ENCODE results near the gene C10orf105. TPM values are rescaled to one million over a fixed set of nuclear protein-coding genes. Genes with fewer than 3 reads are reported as not detected.

Gene C10orf105
- total RNA-seq, 2 experiments from 2014 or later, result 0.73 to 1.1 TPM

DNA sequence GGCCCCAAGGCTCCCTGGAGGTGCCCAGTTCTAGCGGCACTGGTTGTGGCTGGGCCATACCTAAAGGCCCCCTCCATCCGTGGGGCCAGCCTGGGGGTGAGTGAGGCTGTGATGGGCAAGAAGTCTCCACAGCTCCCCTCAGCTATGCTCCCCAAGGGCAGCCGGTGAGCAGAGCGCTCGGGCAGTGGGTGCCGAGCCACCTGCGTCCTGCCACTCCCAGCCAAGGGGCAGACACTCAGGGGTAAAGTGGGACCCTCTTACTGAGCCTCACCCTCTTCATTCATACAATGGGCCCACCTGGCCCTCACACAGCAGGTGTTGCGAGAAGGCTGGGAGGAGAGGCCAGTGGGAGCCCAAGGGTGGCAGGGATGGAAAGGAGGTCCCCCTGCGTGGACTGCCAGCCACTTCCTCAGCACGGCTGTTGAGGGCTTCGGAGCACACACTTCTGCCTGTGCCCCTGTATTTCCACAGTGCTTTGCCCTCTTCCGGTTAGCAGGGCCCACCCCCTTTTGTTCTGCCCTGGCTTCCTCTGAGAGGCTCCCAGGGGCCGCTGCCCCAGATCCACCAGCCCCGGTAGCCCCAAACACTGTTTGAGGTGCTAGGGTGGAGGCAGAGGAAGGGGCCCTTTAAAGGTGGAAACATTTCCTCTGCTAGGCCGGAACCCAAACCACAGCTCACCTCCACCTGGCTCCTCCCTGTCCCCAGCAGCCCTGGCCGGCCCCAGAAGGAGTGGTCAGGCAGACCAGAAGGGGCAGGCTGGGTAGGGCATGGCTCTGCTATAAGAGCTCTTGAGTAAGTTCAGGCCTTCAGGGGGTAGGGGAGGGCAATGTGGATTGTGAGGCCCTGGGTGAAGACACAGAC, 16.4 kb upstream of the C10orf105 start:
- ATAC-seq (peak; percentile 78), DNase-seq (peak; percentile 83)
- peak overlapping the region; percentile 61 for H3K4me3 Mint-ChIP-seq
- no peaks in the 10 kb centered on the region for H3K9me3 Mint-ChIP-seq (ENCODE audit: insufficient read depth)
- H3K27me3 Mint-ChIP-seq (ENCODE audit: low read depth), result no peaks in the 10 kb centered on the region
- POLR2A ChIA-PET, result interaction anchor here (0.6 to 4.3 kb wide), 12 partner anchors 9 to 38 kb away, joined by 3 to 45 read pairs (median 4); partner anchors contain the start of gene VSIR
- peak overlapping the region; percentile 93 for H3K27ac Mint-ChIP-seq
- CTCF ChIA-PET, result interaction anchor here (0.6 to 6.4 kb wide), 13 partner anchors 10 to 162 kb away, joined by 3 to 56 read pairs (median 5); partner anchors contain the start of gene VSIR
- peaks cover 5% of the 10 kb centered on the region for H3K36me3 Mint-ChIP-seq (ENCODE audit: low read depth)
- H3K4me1 Mint-ChIP-seq (ENCODE audit: low read depth), result peaks cover 100% of the 10 kb centered on the region

DNA sequence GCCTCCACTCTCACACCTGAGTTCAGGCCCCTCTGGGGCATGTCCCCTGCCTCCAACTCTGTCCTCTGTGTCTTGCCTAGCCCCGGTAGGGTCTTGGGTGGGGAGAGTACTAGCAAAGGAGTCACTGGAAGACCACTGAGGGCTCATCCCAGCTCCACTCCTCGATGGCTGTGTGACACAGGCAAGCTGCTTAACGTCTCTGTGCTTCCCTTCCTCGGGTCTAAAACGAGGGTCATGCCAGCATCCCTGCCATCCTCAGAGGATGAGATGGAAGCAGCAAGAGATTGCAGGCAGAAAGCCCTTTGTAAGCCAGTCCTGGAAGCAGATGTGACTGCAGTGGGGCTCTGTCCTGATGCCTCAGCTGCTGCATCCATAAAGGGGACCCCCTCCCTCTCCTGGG, 15.2 kb upstream of the C10orf105 start:
- peaks cover 5% of the 10 kb centered on the region for H3K36me3 Mint-ChIP-seq (ENCODE audit: low read depth)
- peak overlapping the region; percentile 61 for H3K4me3 Mint-ChIP-seq
- ChIA-PET CTCF (interaction anchor here (0.9 to 6.4 kb wide), 5 partner anchors 9 to 38 kb away, joined by 3 to 56 read pairs (median 5); partner anchors contain the start of gene VSIR), POLR2A (interaction anchor here (0.7 to 4.3 kb wide), 8 partner anchors 8 to 39 kb away, joined by 3 to 45 read pairs (median 7); partner anchors contain the start of gene VSIR)
- H3K4me1 Mint-ChIP-seq (ENCODE audit: low read depth), result peaks cover 100% of the 10 kb centered on the region
- DNase-seq, result no peak
- no peaks in the 10 kb centered on the region for H3K27me3 Mint-ChIP-seq (ENCODE audit: low read depth)
- no peak for ATAC-seq
- H3K9me3 Mint-ChIP-seq (ENCODE audit: insufficient read depth), result no peaks in the 10 kb centered on the region
- H3K27ac Mint-ChIP-seq, result peak overlapping the region; percentile 93

DNA sequence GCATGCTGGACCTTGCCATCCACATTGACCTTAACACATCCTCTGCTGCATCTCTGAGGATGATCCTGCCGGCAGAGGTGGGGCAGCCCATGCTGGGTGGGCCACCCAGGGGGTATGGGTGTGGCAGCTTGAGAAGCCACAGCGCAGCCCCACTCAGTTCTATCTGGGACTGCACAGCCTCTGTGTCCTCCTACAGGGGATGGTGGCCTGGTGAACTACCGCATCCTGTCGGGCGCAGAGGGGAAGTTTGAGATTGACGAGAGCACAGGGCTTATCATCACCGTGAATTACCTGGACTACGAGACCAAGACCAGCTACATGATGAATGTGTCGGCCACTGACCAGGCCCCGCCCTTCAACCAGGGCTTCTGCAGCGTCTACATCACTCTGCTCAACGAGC, 12.2 kb upstream of the C10orf105 start:
- Mint-ChIP-seq H3K4me3 (no peak overlapping the region), H3K4me1 (ENCODE audit: low read depth) (peaks cover 99% of the 10 kb centered on the region), H3K27ac (peak overlapping the region; percentile 72), H3K9me3 (ENCODE audit: insufficient read depth) (no peaks in the 10 kb centered on the region), H3K36me3 (ENCODE audit: low read depth) (peaks cover 5% of the 10 kb centered on the region), H3K27me3 (ENCODE audit: low read depth) (no peaks in the 10 kb centered on the region)
- POLR2A ChIA-PET, result interaction anchor here (1.2 to 10.0 kb wide), 5 partner anchors 10 to 40 kb away, joined by 3 to 87 read pairs (median 14); partner anchors contain the start of gene VSIR
- CTCF ChIA-PET, result interaction anchor here (1.0 to 11.5 kb wide), 7 partner anchors 11 to 317 kb away, joined by 3 to 186 read pairs (median 7); partner anchors contain the start of gene VSIR
- DNase-seq, result peak; percentile 65
- ATAC-seq, result no peak

DNA sequence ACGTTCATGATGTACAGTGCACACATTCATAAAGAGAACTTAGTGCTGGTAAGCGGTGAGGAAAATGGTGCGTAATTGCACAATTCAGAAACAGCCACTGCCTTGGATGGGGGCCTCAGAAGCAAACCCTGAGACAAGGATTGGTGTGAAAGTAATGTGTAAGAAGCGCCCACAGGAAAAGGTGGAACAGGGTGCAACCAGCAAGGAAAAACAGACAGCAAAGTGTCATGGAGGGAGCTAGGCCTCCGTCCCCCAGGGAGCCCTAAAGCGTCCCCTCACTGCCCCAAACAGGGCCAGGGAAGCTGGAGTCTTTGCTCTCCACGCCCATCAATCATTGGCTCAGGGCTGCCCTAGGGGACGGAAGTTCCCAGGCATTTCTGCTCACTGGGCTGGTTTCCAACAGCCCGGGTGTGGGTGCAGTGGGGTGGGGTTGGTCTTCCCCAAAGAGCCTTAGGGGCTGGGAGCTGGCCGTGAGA, 9.6 kb upstream of the C10orf105 start:
- Mint-ChIP-seq H3K27me3 (ENCODE audit: low read depth) (no peaks in the 10 kb centered on the region), H3K27ac (peak overlapping the region; percentile 98), H3K4me1 (ENCODE audit: low read depth) (peaks cover 98% of the 10 kb centered on the region), H3K36me3 (ENCODE audit: low read depth) (peaks cover 5% of the 10 kb centered on the region), H3K9me3 (ENCODE audit: insufficient read depth) (no peaks in the 10 kb centered on the region), H3K4me3 (no peak overlapping the region)
- ChIA-PET POLR2A (interaction anchor here (1.2 to 10.0 kb wide), 6 partner anchors 8 to 43 kb away, joined by 3 to 87 read pairs (median 22); partner anchors contain the start of gene VSIR), CTCF (interaction anchor here (1.1 to 11.5 kb wide), 8 partner anchors 12 to 44 kb away, joined by 3 to 186 read pairs (median 31); partner anchors contain the start of gene VSIR)
- no peak for ATAC-seq
- DNase-seq, result no peak

DNA sequence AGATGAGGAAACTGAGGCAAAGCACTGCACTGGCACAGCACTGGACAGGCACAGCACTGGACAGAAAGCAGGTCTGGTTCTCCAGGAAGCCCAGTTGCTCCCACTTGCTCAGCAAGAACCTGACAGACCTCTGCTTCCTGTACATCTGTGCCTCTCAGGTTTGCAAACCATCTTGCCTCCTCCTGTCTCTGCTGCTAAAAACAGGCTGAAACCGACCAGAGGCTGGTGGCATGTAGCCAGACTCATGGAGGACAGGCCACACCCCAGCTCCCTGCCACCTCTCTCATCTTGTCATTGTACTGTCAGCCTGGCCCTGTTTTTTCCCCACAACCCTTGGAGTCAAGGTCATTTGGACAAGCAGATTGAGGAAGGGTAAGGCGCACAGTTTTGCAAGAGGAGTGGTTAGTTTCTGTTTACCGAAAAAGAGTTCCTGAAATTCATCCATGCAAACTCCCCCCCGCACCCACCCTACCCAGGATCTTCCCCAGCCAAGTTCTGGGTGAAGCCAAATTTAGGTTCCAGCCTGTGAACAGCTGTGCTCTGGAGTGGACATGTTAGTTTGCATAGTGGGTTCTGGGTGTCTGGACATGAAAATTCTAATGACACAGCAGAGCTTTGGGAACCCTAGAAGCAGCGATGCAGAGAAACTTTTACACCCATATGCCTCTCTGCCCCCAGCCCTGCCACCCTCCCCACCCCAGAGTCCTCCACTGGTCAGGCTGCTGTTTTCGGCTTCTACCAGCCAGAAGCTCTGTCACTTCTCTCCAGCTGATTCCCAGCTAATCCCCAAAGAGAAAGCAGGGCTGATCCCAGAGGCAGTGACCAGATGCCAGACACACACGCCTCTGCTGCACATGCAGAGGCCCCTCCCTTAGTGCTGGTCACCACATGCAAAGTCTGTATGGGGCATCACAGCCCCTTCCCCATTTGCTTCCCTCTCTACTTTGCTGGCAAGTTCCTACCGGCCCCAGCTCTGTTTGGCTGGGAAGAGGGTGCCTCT, 8.5 kb upstream of the C10orf105 start:
- DNase-seq (peak; percentile 83), ATAC-seq (peak; percentile 50)
- peaks cover 4% of the 10 kb centered on the region for H3K36me3 Mint-ChIP-seq (ENCODE audit: low read depth)
- ChIA-PET CTCF (interaction anchor here (1.1 to 11.5 kb wide), 14 partner anchors 8 to 321 kb away, joined by 3 to 186 read pairs (median 22); partner anchors contain the start of gene VSIR), POLR2A (interaction anchor here (1.2 to 10.0 kb wide), 11 partner anchors 8 to 44 kb away, joined by 3 to 87 read pairs (median 5); partner anchors contain the start of gene VSIR)
- peak overlapping the region; percentile 98 for H3K27ac Mint-ChIP-seq
- H3K9me3 Mint-ChIP-seq (ENCODE audit: insufficient read depth), result no peaks in the 10 kb centered on the region
- H3K4me1 Mint-ChIP-seq (ENCODE audit: low read depth), result peaks cover 98% of the 10 kb centered on the region
- peak overlapping the region; percentile 71 for H3K4me3 Mint-ChIP-seq
- no peaks in the 10 kb centered on the region for H3K27me3 Mint-ChIP-seq (ENCODE audit: low read depth)

DNA sequence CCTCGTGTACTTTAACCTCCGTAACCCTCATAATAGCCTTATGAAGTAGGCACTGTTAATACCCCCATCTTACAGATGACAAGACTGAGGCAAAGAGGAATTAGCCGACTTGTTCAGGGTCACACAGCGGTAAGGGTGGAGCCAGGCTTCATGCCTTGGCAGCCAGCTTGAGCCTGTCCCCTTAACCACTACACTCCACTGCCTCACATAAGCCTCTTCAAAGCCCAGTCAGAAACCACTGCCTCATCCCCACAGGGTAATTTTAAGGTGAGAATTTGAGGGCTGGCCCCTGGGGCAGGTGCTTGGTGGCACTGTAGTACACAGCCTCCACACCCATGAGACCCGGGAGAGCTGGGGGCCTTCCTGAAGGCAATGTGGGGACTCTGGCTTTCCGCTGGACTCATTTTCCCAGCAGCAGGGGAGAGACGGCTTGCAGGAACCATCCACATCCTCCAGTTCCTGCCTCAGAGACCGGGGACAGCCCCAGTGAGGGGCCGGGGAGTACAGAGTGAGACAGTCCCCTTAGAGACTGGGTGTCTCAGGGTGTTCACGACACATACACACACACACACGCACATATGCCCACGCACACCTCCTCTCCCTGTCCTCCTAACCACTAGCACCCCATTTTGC, 7.6 kb upstream of the C10orf105 start:
- ChIA-PET CTCF (interaction anchor here (0.8 to 11.5 kb wide), 15 partner anchors 9 to 321 kb away, joined by 3 to 186 read pairs (median 20); partner anchors contain the start of gene VSIR), POLR2A (interaction anchor here (0.8 to 10.0 kb wide), 13 partner anchors 9 to 45 kb away, joined by 3 to 87 read pairs (median 6); partner anchors contain the start of gene VSIR)

DNA sequence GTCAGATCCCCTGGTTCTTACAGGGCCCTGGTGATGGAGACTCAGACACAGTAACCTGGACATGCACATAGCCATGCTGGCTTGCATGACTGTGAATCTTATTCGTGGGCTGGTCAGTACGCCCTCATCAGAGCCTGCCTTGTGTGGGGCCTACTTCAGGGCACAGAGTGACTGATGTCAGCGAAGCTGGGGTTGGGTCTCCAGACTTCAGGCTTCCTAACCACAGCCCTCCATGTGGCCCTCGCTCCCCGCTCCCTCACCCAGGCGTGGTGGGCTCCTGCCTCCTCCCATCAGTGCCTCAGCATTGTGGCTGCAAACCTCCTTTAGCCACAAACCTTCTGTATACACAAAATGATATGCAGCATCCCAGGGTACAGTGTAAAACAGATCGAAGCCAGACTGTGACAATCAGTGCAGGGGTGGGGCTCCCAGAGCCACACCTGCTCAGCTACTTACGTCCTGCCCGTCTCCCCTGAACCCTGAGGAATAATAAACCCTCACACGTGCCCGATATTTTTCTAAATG, 7.1 kb upstream of the C10orf105 start:
- Mint-ChIP-seq H3K4me3 (peak overlapping the region; percentile 71), H3K27me3 (ENCODE audit: low read depth) (no peaks in the 10 kb centered on the region), H3K36me3 (ENCODE audit: low read depth) (no peaks in the 10 kb centered on the region), H3K27ac (peak overlapping the region; percentile 98), H3K9me3 (ENCODE audit: insufficient read depth) (no peaks in the 10 kb centered on the region), H3K4me1 (ENCODE audit: low read depth) (peaks cover 90% of the 10 kb centered on the region)
- peak; percentile 75 for DNase-seq
- ChIA-PET CTCF (interaction anchor here (0.8 to 11.5 kb wide), 15 partner anchors 10 to 322 kb away, joined by 3 to 186 read pairs (median 20); partner anchors contain the start of gene VSIR), POLR2A (interaction anchor here (0.8 to 10.0 kb wide), 13 partner anchors 9 to 45 kb away, joined by 3 to 87 read pairs (median 6); partner anchors contain the start of gene VSIR)
- peak; percentile 66 for ATAC-seq

More for the DNA sequence above, 7.6 kb upstream of the C10orf105 start:
- Mint-ChIP-seq H3K27ac (peak overlapping the region; percentile 98), H3K36me3 (ENCODE audit: low read depth) (no peaks in the 10 kb centered on the region), H3K27me3 (ENCODE audit: low read depth) (no peaks in the 10 kb centered on the region), H3K4me1 (ENCODE audit: low read depth) (peaks cover 96% of the 10 kb centered on the region), H3K9me3 (ENCODE audit: insufficient read depth) (no peaks in the 10 kb centered on the region), H3K4me3 (peak overlapping the region; percentile 71)
- ATAC-seq, result peak; percentile 58
- DNase-seq, result peak; percentile 76

DNA sequence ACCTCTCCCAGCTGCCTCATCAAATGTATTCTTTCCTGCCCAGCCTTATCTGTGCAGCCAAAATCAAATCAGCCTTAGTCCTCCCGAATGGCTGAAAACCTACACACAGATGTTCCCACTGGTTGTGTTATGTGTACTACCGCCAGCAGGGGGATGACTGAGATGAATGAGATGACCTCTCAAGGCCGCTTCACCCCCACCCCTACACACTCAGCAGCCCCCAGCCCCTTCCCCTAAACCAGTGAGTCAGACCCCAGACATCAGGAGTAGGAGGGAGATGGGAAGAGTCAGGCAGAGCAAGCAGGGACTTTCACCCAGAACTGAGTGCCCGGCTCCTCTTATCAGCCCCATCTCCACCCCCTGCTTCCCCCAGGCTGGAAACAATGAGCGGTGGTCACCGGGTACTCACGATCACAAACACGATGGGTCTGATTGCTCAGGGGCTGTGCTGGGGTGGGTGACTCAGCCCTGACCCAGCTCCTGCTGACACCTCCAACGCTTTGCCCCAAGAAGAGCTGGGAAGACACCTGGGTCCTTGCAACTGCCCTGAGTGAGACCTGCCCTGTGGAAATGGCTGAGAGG, 6.5 kb upstream of the C10orf105 start:
- ChIA-PET POLR2A (interaction anchor here (1.0 to 10.0 kb wide), 12 partner anchors 10 to 46 kb away, joined by 3 to 87 read pairs (median 6); partner anchors contain the start of gene VSIR), CTCF (interaction anchor here (0.8 to 11.5 kb wide), 13 partner anchors 9 to 322 kb away, joined by 3 to 186 read pairs (median 24); partner anchors contain the start of gene VSIR)
- ATAC-seq, result peak; percentile 34
- no peaks in the 10 kb centered on the region for H3K9me3 Mint-ChIP-seq (ENCODE audit: insufficient read depth)
- H3K27me3 Mint-ChIP-seq (ENCODE audit: low read depth), result no peaks in the 10 kb centered on the region
- peak overlapping the region; percentile 98 for H3K27ac Mint-ChIP-seq
- H3K36me3 Mint-ChIP-seq (ENCODE audit: low read depth), result no peaks in the 10 kb centered on the region
- H3K4me1 Mint-ChIP-seq (ENCODE audit: low read depth), result peaks cover 84% of the 10 kb centered on the region
- peak overlapping the region; percentile 71 for H3K4me3 Mint-ChIP-seq
- DNase-seq, result peak; percentile 69

DNA sequence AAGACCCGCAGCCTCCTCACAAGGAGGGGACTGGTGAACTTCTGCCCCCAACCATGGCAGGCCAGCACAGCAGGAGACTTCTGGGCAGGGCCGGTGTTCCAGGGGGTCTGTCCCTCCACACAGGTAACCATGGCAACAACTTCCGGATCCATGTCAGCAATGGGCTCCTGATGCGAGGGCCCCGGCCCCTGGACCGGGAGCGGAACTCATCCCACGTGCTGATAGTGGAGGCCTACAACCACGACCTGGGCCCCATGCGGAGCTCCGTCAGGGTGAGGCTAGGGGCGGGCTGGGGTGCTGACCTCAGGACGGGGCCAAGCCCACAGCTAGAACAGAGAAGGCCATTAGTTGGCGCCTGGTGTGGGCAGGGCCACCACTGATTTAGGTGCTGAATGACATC, 5.7 kb upstream of the C10orf105 start:
- no peak for ATAC-seq
- Mint-ChIP-seq H3K36me3 (ENCODE audit: low read depth) (no peaks in the 10 kb centered on the region), H3K9me3 (ENCODE audit: insufficient read depth) (no peaks in the 10 kb centered on the region), H3K4me1 (ENCODE audit: low read depth) (peaks cover 79% of the 10 kb centered on the region), H3K27ac (peak overlapping the region; percentile 98), H3K27me3 (ENCODE audit: low read depth) (no peaks in the 10 kb centered on the region), H3K4me3 (peak overlapping the region; percentile 71)
- ChIA-PET CTCF (interaction anchor here (2.7 to 11.5 kb wide), 11 partner anchors 8 to 87 kb away, joined by 9 to 186 read pairs (median 25); partner anchors contain the start of gene VSIR), POLR2A (interaction anchor here (1.2 to 10.0 kb wide), 4 partner anchors 17 to 47 kb away, joined by 3 to 87 read pairs (median 32); partner anchors contain the start of gene VSIR)
- no peak for DNase-seq
